ENCODE measurements around the gene FER.

GRCh38 chr5:109156885-109157284 is 409.2 kb downstream of the FER start:
- TF ChIP-seq, protein P1, sequence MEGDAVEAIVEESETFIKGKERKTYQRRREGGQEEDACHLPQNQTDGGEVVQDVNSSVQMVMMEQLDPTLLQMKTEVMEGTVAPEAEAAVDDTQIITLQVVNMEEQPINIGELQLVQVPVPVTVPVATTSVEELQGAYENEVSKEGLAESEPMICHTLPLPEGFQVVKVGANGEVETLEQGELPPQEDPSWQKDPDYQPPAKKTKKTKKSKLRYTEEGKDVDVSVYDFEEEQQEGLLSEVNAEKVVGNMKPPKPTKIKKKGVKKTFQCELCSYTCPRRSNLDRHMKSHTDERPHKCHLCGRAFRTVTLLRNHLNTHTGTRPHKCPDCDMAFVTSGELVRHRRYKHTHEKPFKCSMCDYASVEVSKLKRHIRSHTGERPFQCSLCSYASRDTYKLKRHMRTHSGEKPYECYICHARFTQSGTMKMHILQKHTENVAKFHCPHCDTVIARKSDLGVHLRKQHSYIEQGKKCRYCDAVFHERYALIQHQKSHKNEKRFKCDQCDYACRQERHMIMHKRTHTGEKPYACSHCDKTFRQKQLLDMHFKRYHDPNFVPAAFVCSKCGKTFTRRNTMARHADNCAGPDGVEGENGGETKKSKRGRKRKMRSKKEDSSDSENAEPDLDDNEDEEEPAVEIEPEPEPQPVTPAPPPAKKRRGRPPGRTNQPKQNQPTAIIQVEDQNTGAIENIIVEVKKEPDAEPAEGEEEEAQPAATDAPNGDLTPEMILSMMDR (IDR thresholded peaks at IDR 0.05; ENCODE audit: insufficient read depth, low read length), result no peak
- no peak for TF ChIP-seq REST (IDR thresholded peaks at IDR 0.05; ENCODE audit: insufficient replicate concordance, low read depth)

Data from HL-60 (cell line).